Keratinocyte (primary cell): Measurements from ENCODE around the gene WFDC10B.

Source experiments
- CTCF ChIP-seq, 3 experiments: IDR thresholded peaks in 1 of 3; conservative IDR thresholded peaks in 1 of 3; optimal IDR thresholded peaks in 1 of 3; 2 replicates in 2 of 3; 3 replicates in 1 of 3; pipeline versions ENCODE3 to v1.5.1; 2011; ENCODE audit warnings: low read length in 3 of 3, mild to moderate bottlenecking in 3 of 3, moderate library complexity in 2 of 3, control low read depth in 1 of 3, inconsistent platforms in 1 of 3; ENCODE audit not compliant: insufficient read depth in 2 of 3; ENCODE audit errors: extremely low read depth in 1 of 3
- EZH2 ChIP-seq: IDR thresholded peaks from one replicate; pipeline ENCODE4 v1.6.1; 2012; ENCODE audit warnings: inconsistent platforms, mild to moderate bottlenecking, low read length, moderate library complexity

- TF ChIP-seq CTCF (optimal IDR thresholded peaks at IDR 0.05 in 1 of 3, IDR thresholded peaks at IDR 0.05 in 1 of 3, conservative IDR thresholded peaks at IDR 0.05 in 1 of 3; ENCODE audit: extremely low read depth in 1 of 3, insufficient read depth in 2 of 3, low read length in 3 of 3): no peak
- no peak for TF ChIP-seq EZH2
Measured at GRCh38 chr20:45672765-45673164, 32.1 kb downstream of the WFDC10B start.
